CD1c-positive myeloid dendritic cell (primary cell): Measurements from ENCODE around the gene DPP6.

Source experiments
- DNase-seq: peaks from one replicate; pipeline ENCODE4 v3.0.0-alpha.2; 2016; ENCODE audit errors: extremely low spot score

DPP6 gene

GRCh38 chr7:154698726-154699291 is 646.6 kb downstream of the DPP6 start:
- no peak for DNase-seq

- DNase-seq, result no peak
These were observed 647.2 kb downstream of the DPP6 start for GRCh38 chr7:154699417-154699816.

- no peak for DNase-seq
These were observed 657.8 kb downstream of the DPP6 start for GRCh38 chr7:154709840-154710520.

- no peak for DNase-seq
These were observed 667.8 kb downstream of the DPP6 start for GRCh38 chr7:154720016-154720415.

GRCh38 chr7:154721086-154721485 is 668.9 kb downstream of the DPP6 start:
- DNase-seq, result no peak

GRCh38 chr7:154726368-154726767 is 674.2 kb downstream of the DPP6 start:
- DNase-seq, result no peak

- DNase-seq, result no peak
These were observed 676.9 kb downstream of the DPP6 start for GRCh38 chr7:154729056-154729455.

GRCh38 chr7:154735766-154736165 is 683.6 kb downstream of the DPP6 start:
- DNase-seq, result no peak

- no peak for DNase-seq
These were observed 684.2 kb downstream of the DPP6 start for GRCh38 chr7:154736389-154736788.

GRCh38 chr7:154738216-154738615 is 686.0 kb downstream of the DPP6 start:
- no peak for DNase-seq

- no peak for DNase-seq
These were observed 688.9 kb downstream of the DPP6 start for GRCh38 chr7:154741131-154741530.

- DNase-seq, result no peak
These were observed 691.0 kb downstream of the DPP6 start for GRCh38 chr7:154743206-154743605.

- DNase-seq, result peak; percentile 4
These were observed 692.2 kb downstream of the DPP6 start for GRCh38 chr7:154744256-154744860.

- no peak for DNase-seq
These were observed 692.7 kb downstream of the DPP6 start for GRCh38 chr7:154744861-154745258.

GRCh38 chr7:154746571-154747360 is 694.6 kb downstream of the DPP6 start:
- DNase-seq, result no peak

GRCh38 chr7:154748089-154748786 is 696.0 kb downstream of the DPP6 start:
- DNase-seq, result no peak

GRCh38 chr7:154750353-154750801 is 698.2 kb downstream of the DPP6 start:
- no peak for DNase-seq

GRCh38 chr7:154753226-154753625 is 701.0 kb downstream of the DPP6 start:
- DNase-seq, result no peak

GRCh38 chr7:154757756-154758155 is 705.6 kb downstream of the DPP6 start:
- DNase-seq, result no peak

- no peak for DNase-seq
These were observed 707.8 kb downstream of the DPP6 start for GRCh38 chr7:154759989-154760388.

GRCh38 chr7:154765118-154765517 is 712.9 kb downstream of the DPP6 start:
- no peak for DNase-seq

GRCh38 chr7:154767142-154767541 is 714.9 kb downstream of the DPP6 start:
- no peak for DNase-seq
